Kidney (tissue), 14 donors: ENCODE measurements around the gene SMKR1. TPM values are rescaled to one million over a fixed set of nuclear protein-coding genes. Genes with fewer than 3 reads are reported as not detected.

Experiments used
- DNase-seq, 5 donors: peaks; one replicate each; pipeline ENCODE4 v3.0.0-alpha.2; 2013 to 2020
- FAIRE-seq: peaks from 2 replicates; lab custom pipeline; 2012; peaks lifted over from hg19 to GRCh38; lab: Jason Lieb, UNC
- H3K27ac ChIP-seq, 2 donors: one replicate each; pipeline ENCODE4 v1.7.0; 2013; ENCODE audit warnings: low read depth in 2 of 2, low read length in 2 of 2, inconsistent platforms in 1 of 2
- H3K27me3 ChIP-seq: one replicate; pipeline ENCODE4 v1.7.1; 2013; ENCODE audit warnings: low read length, inconsistent platforms; ENCODE audit not compliant: control insufficient read depth, insufficient read depth
- H3K36me3 ChIP-seq, 3 donors: one replicate each; pipeline versions ENCODE4 v1.7.0 to v1.7.1; 2013; ENCODE audit warnings: low read length in 3 of 3, control low read depth in 1 of 3, inconsistent platforms in 1 of 3; ENCODE audit not compliant: insufficient read depth in 3 of 3, control insufficient read depth in 2 of 3
- H3K4me1 ChIP-seq, 3 donors: one replicate each; pipeline versions ENCODE4 v1.7.0 to v1.7.1; 2013; ENCODE audit warnings: low read length in 3 of 3, inconsistent platforms in 1 of 3, low read depth in 1 of 3; ENCODE audit not compliant: control insufficient read depth in 2 of 3, insufficient read depth in 2 of 3
- H3K4me3 ChIP-seq, 3 donors: one replicate each; pipeline versions ENCODE4 v1.7.0 to v1.8.1; 2013; ENCODE audit warnings: low read length in 3 of 3, control low read depth in 1 of 3, inconsistent platforms in 1 of 3
- H3K9ac ChIP-seq, 3 donors: one replicate each; pipeline versions ENCODE4 v1.7.0 to v1.7.1; 2013; ENCODE audit warnings: low read length in 3 of 3, control low read depth in 1 of 3, inconsistent platforms in 1 of 3
- H3K9me3 ChIP-seq, 3 donors: one replicate each; pipeline versions ENCODE4 v1.7.0 to v1.7.1; 2013; ENCODE audit warnings: low read length in 3 of 3, control low read depth in 1 of 3, inconsistent platforms in 1 of 3; ENCODE audit not compliant: control insufficient read depth in 2 of 3, insufficient read depth in 1 of 3
- intact Hi-C: fragments of 100-400 bp; cut with DNase I; formaldehyde crosslinking; loops from one replicate; pipeline ENCODE4 v1.11.1; 2022
- polyA plus RNA-seq: library from polyadenylated mRNA; stranded (reverse); fragments of 350-450 nt; fragmentation: Illumina TruSeq; extraction: RNeasy Lipid Tissue Mini Kit (QIAGEN cat#74804); gene quantifications from one replicate; pipeline ENCODE4 v1.2.3, GENCODE V29; 2014; ENCODE audit warnings: low read depth, low replicate concordance; ENCODE audit not compliant: insufficient read depth
- total RNA-seq: library from RNA; stranded (reverse); fragmentation: NEBNext Ultra II Directional; extraction: Animal tissue kit (Norgen Biotek cat#: 25700); gene quantifications from one replicate; pipeline ENCODE4 v1.2.1, GENCODE V29; 2021
- TF ChIP-seq, protein P1 (sequence below): IDR thresholded peaks from 3 replicates; pipeline ENCODE4 v1.5.1; 2012; ENCODE audit warnings: mild to moderate bottlenecking, moderate library complexity, borderline replicate concordance; ENCODE audit not compliant: insufficient read depth; ENCODE audit errors: extremely low read depth
- donor health status: control.
- donor health status: control.
- donor health status: control.
- donor health status: control.
- donor health status: control.
- donor health status: DM: yes; HTN: yes; CAD: no.
- donor health status: Normal renal cell carcinoma (clear cell type).

Gene SMKR1
- total and polyA plus RNA-seq, 2 donors from 2014 or later, result 0.63 to 3.9 TPM

DNA sequence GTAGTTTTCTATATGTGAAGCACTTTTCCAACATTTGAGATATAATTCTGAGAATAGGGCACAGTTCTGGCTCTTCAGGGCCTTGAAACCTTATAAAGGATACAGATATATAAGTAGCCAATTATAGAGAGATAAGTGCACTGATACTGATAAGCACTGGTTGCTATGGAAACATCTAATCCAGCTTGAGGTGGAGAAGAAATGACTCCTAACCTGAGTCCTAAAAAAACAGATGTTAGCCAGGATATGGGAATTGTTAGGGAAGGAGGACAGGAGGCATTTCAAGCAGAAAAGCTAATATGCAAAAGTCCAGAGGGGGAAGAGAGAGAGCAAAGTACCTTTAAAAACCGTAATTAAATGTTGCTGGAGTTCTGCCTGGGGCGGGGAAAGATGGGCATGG, 37.3 kb upstream of the SMKR1 start:
- intact Hi-C loops, result no loop called here
- no peak for FAIRE-seq

DNA sequence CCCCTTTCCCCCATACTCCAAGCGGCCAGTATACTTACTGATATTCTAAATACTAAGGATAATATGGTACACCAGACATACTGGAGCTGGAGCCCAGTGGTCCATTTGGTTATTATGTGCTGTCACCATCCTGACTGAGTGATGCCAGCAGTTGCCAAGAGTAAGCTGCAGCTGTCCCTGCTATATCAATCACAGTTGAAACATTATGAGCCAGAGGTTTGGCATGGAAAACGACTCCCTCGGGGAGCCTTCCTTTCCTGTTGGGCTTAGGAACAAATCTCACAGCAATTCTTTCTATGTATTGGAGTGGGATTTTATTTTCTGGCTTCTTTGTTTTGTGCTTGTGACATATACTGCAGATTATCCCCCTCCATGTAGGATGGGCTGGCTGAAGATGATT, 35.5 kb upstream of the SMKR1 start:
- peaks cover 0 to 8% (median 0%) of the 10 kb centered on the region in 3 donors for H3K36me3 ChIP-seq
- DNase-seq (no peak), FAIRE-seq (no peak)
- H3K9me3 ChIP-seq, result no peaks in the 10 kb centered on the region
- H3K4me3 ChIP-seq, result no peak overlapping the region
- intact Hi-C loops, result no loop called here
- H3K9ac ChIP-seq, result no peak overlapping the region
- H3K27me3 ChIP-seq, result no peaks in the 10 kb centered on the region
- TF ChIP-seq, protein P1, sequence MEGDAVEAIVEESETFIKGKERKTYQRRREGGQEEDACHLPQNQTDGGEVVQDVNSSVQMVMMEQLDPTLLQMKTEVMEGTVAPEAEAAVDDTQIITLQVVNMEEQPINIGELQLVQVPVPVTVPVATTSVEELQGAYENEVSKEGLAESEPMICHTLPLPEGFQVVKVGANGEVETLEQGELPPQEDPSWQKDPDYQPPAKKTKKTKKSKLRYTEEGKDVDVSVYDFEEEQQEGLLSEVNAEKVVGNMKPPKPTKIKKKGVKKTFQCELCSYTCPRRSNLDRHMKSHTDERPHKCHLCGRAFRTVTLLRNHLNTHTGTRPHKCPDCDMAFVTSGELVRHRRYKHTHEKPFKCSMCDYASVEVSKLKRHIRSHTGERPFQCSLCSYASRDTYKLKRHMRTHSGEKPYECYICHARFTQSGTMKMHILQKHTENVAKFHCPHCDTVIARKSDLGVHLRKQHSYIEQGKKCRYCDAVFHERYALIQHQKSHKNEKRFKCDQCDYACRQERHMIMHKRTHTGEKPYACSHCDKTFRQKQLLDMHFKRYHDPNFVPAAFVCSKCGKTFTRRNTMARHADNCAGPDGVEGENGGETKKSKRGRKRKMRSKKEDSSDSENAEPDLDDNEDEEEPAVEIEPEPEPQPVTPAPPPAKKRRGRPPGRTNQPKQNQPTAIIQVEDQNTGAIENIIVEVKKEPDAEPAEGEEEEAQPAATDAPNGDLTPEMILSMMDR, result no peak
- no peak overlapping the region for H3K27ac ChIP-seq
- H3K4me1 ChIP-seq, result peaks cover 0 to 3% (median 3%) of the 10 kb centered on the region in 3 donors

More for the DNA sequence above, 37.3 kb upstream of the SMKR1 start:
- no peaks in the 10 kb centered on the region for H3K27me3 ChIP-seq
- DNase-seq, result no peak
- peaks cover 0 to 3% (median 3%) of the 10 kb centered on the region in 3 donors for H3K4me1 ChIP-seq
- no peaks in the 10 kb centered on the region for H3K9me3 ChIP-seq
- H3K9ac ChIP-seq, result no peak overlapping the region
- no peak overlapping the region for H3K27ac ChIP-seq
- TF ChIP-seq, protein P1, result no peak
- no peak overlapping the region for H3K4me3 ChIP-seq
- H3K36me3 ChIP-seq, result peaks cover 0 to 8% (median 0%) of the 10 kb centered on the region in 3 donors

DNA sequence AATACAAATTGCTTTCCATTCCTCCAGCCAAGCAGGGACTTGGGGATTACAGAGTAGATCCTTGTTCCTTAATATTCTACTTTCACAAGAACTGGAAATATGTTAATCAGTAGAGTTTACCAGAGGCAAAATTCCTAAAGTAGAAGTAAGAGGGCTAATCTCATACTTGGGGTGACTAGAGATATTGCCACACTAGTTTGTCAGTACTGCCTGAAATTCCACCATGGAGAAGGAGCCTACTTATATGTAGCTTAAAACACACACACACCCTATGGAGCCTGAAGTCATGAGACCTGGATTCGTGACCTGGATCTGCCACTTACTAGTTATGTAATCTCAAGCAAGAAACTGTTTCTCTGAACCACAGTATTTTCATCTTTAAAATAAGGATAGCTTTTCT, 34.2 kb upstream of the SMKR1 start:
- TF ChIP-seq, protein P1, result no peak
- Histone ChIP-seq H3K27ac (no peak overlapping the region), H3K9me3 (no peaks in the 10 kb centered on the region), H3K4me1 (peaks cover 0 to 3% (median 3%) of the 10 kb centered on the region in 3 donors), H3K9ac (no peak overlapping the region), H3K27me3 (no peaks in the 10 kb centered on the region), H3K36me3 (peaks cover 0 to under 1% (median 0%) of the 10 kb centered on the region in 3 donors), H3K4me3 (no peak overlapping the region)
- intact Hi-C loops, result no loop called here
- no peak for FAIRE-seq
- DNase-seq, result no peak

DNA sequence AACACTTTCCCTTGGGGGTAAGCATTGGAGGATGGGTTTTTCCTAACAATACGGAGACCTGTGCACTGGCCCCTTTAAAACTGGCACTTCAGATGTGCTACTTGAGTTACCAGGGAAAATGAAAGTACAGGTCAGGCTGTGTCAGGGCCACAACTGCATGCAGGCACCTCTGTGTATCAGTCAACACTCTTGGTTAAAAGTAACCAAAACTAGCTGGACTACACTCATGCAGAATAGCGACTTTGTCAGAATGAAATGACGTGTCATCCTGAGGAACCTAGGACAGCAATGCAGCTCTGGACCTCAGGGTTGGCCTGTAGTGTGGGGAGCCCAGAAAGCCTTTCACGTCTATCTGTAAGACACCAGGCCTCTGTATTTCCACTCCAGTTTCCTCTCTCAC, 33.8 kb upstream of the SMKR1 start:
- no peak overlapping the region for H3K27ac ChIP-seq
- H3K9me3 ChIP-seq, result no peaks in the 10 kb centered on the region
- FAIRE-seq, result no peak
- no peak overlapping the region for H3K9ac ChIP-seq
- H3K27me3 ChIP-seq, result no peaks in the 10 kb centered on the region
- H3K4me3 ChIP-seq, result no peak overlapping the region
- no peak for DNase-seq
- no peaks in the 10 kb centered on the region for H3K36me3 ChIP-seq
- intact Hi-C loops, result no loop called here
- TF ChIP-seq, protein P1, result no peak
- peaks cover 0 to 3% (median 3%) of the 10 kb centered on the region in 3 donors for H3K4me1 ChIP-seq
